Measurements from ENCODE around the gene SIRPA. TPM values are rescaled to one million over a fixed set of nuclear protein-coding genes. Genes with fewer than 3 reads are reported as not detected.

The SIRPA gene
- total RNA-seq, 2 donors from 2014 or later = 20.3 to 31.0 TPM

GRCh38 chr20:1929460-1929859 lies 34.3 kb downstream of the SIRPA start:
- Histone ChIP-seq H3K9me3 (no peaks in the 10 kb centered on the region), H3K36me3 (no peaks in the 10 kb centered on the region), H3K4me3 (no peak overlapping the region), H3K4me1 (replicated peaks) (no peaks in the 10 kb centered on the region), H3K27me3 (replicated peaks; ENCODE audit: insufficient read depth) (no peaks in the 10 kb centered on the region), H3K27ac (no peak overlapping the region)
- no peak for TF ChIP-seq POLR2A (IDR thresholded peaks at IDR 0.05)
- no peak for TF ChIP-seq POLR2AphosphoS5 (IDR thresholded peaks at IDR 0.05)
- TF ChIP-seq CTCF (IDR thresholded peaks at IDR 0.05) = no peak
- intact Hi-C loops (cut with DNase I) = no loop called here
- no peak for DNase-seq (ENCODE audit: low spot score)
- 69% methylated on average over 3 of the region's 3 CpGs for WGBS

GRCh38 chr20:1930165-1930564 lies 35.0 kb downstream of the SIRPA start:
- 90% methylated on average over 6 of the region's 6 CpGs for WGBS
- Histone ChIP-seq H3K27ac (no peak overlapping the region), H3K4me3 (no peak overlapping the region), H3K4me1 (replicated peaks) (no peaks in the 10 kb centered on the region), H3K36me3 (no peaks in the 10 kb centered on the region), H3K27me3 (replicated peaks; ENCODE audit: insufficient read depth) (no peaks in the 10 kb centered on the region), H3K9me3 (no peaks in the 10 kb centered on the region)
- intact Hi-C loops (cut with DNase I) = no loop called here
- no peak for TF ChIP-seq POLR2A (IDR thresholded peaks at IDR 0.05)
- no peak for DNase-seq (ENCODE audit: low spot score)

- intact Hi-C loops (cut with DNase I) = no loop called here
- TF ChIP-seq POLR2A (IDR thresholded peaks at IDR 0.05) (no peak), POLR2AphosphoS5 (IDR thresholded peaks at IDR 0.05) (no peak), CTCF (IDR thresholded peaks at IDR 0.05) (no peak)
- Histone ChIP-seq H3K36me3 (no peaks in the 10 kb centered on the region), H3K4me1 (replicated peaks) (no peaks in the 10 kb centered on the region), H3K4me3 (no peak overlapping the region), H3K27ac (no peak overlapping the region), H3K27me3 (replicated peaks; ENCODE audit: insufficient read depth) (no peaks in the 10 kb centered on the region), H3K9me3 (no peaks in the 10 kb centered on the region)
- no peak for DNase-seq (ENCODE audit: low spot score)
- WGBS = 83% methylated on average over 5 of the region's 5 CpGs
Measured at GRCh38 chr20:1931830-1932229, 36.6 kb downstream of the SIRPA start.

- 67% methylated on average over 2 of the region's 2 CpGs for WGBS
- no peak for TF ChIP-seq CTCF (IDR thresholded peaks at IDR 0.05)
- no peak for TF ChIP-seq POLR2A (IDR thresholded peaks at IDR 0.05)
- no peak for TF ChIP-seq POLR2AphosphoS5 (IDR thresholded peaks at IDR 0.05)
- no peaks in the 10 kb centered on the region for H3K27me3 ChIP-seq (replicated peaks; ENCODE audit: insufficient read depth)
- no peaks in the 10 kb centered on the region for H3K36me3 ChIP-seq
- intact Hi-C loops (cut with DNase I) = no loop called here
- no peak for DNase-seq (ENCODE audit: low spot score)
- H3K4me3 ChIP-seq = no peak overlapping the region
- H3K9me3 ChIP-seq = no peaks in the 10 kb centered on the region
- no peaks in the 10 kb centered on the region for H3K4me1 ChIP-seq (replicated peaks)
- H3K27ac ChIP-seq = no peak overlapping the region
Measured at GRCh38 chr20:1932971-1933370, 37.8 kb downstream of the SIRPA start.

GRCh38 chr20:1933465-1933870 lies 38.3 kb downstream of the SIRPA start:
- H3K4me1 ChIP-seq (replicated peaks) = no peaks in the 10 kb centered on the region
- no peak for DNase-seq (ENCODE audit: low spot score)
- H3K36me3 ChIP-seq = no peaks in the 10 kb centered on the region
- TF ChIP-seq CTCF (IDR thresholded peaks at IDR 0.05) (no peak), POLR2A (IDR thresholded peaks at IDR 0.05) (no peak), POLR2AphosphoS5 (IDR thresholded peaks at IDR 0.05) (no peak)
- intact Hi-C loops (cut with DNase I) = no loop called here
- H3K9me3 ChIP-seq = no peaks in the 10 kb centered on the region
- H3K4me3 ChIP-seq = no peak overlapping the region
- H3K27ac ChIP-seq = no peak overlapping the region
- H3K27me3 ChIP-seq (replicated peaks; ENCODE audit: insufficient read depth) = no peaks in the 10 kb centered on the region
- 26% methylated on average over 9 of the region's 9 CpGs for WGBS
